AG20443 (cell line): ENCODE measurements around the gene RBM15.

Experiments used
- DNase-seq: peaks from one replicate; pipeline ENCODE4 v3.0.0; 2012; ENCODE audit warnings: low spot score, mixed read lengths

RBM15 gene

GRCh38 chr1:110348050-110348449 lies 8.9 kb downstream of the RBM15 start:
- no peak for DNase-seq

- DNase-seq: no peak
These were observed 9.6 kb downstream of the RBM15 start for GRCh38 chr1:110348771-110349170.

- DNase-seq: no peak
These were observed 11.2 kb downstream of the RBM15 start for GRCh38 chr1:110350360-110350759.

- DNase-seq: no peak
These were observed 16.1 kb downstream of the RBM15 start for GRCh38 chr1:110355321-110355720.

- DNase-seq: no peak
These were observed 17.2 kb downstream of the RBM15 start for GRCh38 chr1:110356379-110356778.

GRCh38 chr1:110360431-110360830 lies 21.3 kb downstream of the RBM15 start:
- DNase-seq: no peak

GRCh38 chr1:110361856-110362255 lies 22.7 kb downstream of the RBM15 start:
- no peak for DNase-seq

GRCh38 chr1:110364221-110364620 lies 25.0 kb downstream of the RBM15 start:
- no peak for DNase-seq

GRCh38 chr1:110370827-110371226 lies 31.6 kb downstream of the RBM15 start:
- DNase-seq: peak; percentile 60

GRCh38 chr1:110375490-110375889 lies 36.3 kb downstream of the RBM15 start:
- DNase-seq: no peak

GRCh38 chr1:110380672-110381283 lies 41.6 kb downstream of the RBM15 start:
- DNase-seq: no peak

- no peak for DNase-seq
These were observed 44.2 kb downstream of the RBM15 start for GRCh38 chr1:110383251-110383990.

- no peak for DNase-seq
These were observed 45.6 kb downstream of the RBM15 start for GRCh38 chr1:110384581-110385321.

- DNase-seq: no peak
These were observed 46.2 kb downstream of the RBM15 start for GRCh38 chr1:110385369-110385768.

GRCh38 chr1:110387048-110387754 lies 48.0 kb downstream of the RBM15 start:
- DNase-seq: no peak

- DNase-seq: peak; percentile 82
These were observed 50.9 kb downstream of the RBM15 start for GRCh38 chr1:110390096-110390495.

- peak; percentile 79 for DNase-seq
These were observed 51.6 kb downstream of the RBM15 start, which contains the start of gene SLC16A4 for GRCh38 chr1:110390692-110391245. Gene SLC16A4 (minus strand): TSS chr1:110391026. CDS start chr1:110389323, 1,703 bp downstream.

- no peak for DNase-seq
These were observed 54.1 kb downstream of the RBM15 start for GRCh38 chr1:110393286-110393685.

GRCh38 chr1:110393691-110394492 lies 54.7 kb downstream of the RBM15 start:
- peak; percentile 44 for DNase-seq

- DNase-seq: no peak
These were observed 55.3 kb downstream of the RBM15 start for GRCh38 chr1:110394493-110394820.
